Measurements from ENCODE around the gene AP5B1. TPM values are rescaled to one million over a fixed set of nuclear protein-coding genes. Genes with fewer than 3 reads are reported as not detected.

The AP5B1 gene
- total and polyA plus RNA-seq, 2 of the 8 experiments (the other 6 are each of a cell fraction or from before 2014, with no cell fraction given), result 7.6 to 10.0 TPM

DNA sequence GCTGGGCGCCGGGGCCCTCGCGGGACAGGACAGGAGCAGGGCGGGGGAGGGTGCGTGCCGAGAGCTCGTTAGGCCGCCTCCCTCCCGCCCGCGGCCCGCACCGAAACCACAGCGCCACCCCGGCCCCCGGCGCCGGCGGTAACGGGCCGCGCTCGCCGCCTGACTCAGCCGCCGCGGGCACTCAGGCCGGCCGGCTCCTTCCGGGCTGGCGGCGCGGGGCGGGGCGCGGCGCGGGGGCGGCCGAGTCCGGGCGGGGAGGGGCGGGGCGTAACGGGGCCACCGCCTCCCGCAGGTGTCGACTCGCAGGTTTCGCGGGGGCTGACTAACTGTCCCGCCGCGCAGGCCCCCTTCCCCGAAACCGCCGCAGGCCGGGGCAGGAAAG lies at the start of gene AP5B1 (continued):
- no peak for TF ChIP-seq ASH2L (IDR thresholded peaks at IDR 0.05; ENCODE audit: low read length)
- no peak for TF ChIP-seq RAD21 (IDR thresholded peaks at IDR 0.05 in 1 of 2, conservative IDR thresholded peaks at IDR 0.05 in 1 of 2; ENCODE audit: low read depth in 2 of 2, low read length in 2 of 2)
- no peak for TF ChIP-seq JUND (IDR thresholded peaks at IDR 0.05; ENCODE audit: low read length)
